Activated CD8-positive, alpha-beta memory T cell treated with anti-CD3 and anti-CD28 coated beads, Interleukin-2, amount 50 U/mL, for 1 hour (primary cell): ENCODE measurements around the gene AFDN.
"Not testable (repeated sequence)": the region's sequence is repeated elsewhere in the genome, so short reads cannot be mapped to it uniquely, and the experiment has no call there.

Experiments
- DNase-seq: peaks from one replicate; pipeline ENCODE4 v3.0.0-alpha.2; 2020; ENCODE audit errors: extremely low read depth

AFDN gene

DNA sequence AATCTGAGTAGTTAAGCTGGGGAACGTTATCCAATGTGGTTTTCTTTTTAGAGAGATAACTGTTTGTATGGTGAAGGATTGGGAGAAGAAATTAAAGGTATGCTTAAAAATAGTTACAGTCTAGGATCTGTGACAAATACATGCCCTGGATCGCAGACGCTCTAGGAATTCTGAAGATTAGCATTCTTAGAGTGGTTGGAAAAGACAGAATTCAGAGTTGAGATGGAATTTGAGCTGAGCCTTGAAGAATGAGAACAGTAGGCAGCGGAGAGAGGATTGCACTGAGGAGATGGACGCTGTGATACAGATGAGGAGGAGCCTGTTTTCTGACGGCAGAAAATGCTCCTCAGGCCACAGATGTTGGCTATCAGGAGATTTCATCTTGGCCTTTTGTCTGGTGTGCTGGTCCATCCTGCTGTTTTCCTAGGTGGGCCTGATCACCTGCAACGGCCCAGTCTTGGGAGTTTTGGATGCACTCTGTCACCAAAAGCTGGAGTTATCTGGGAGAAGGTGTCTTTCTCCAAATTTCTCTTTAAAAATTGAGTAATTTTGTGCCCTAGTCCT is 122.5 kb downstream of the AFDN start:
- no peak for DNase-seq

DNA sequence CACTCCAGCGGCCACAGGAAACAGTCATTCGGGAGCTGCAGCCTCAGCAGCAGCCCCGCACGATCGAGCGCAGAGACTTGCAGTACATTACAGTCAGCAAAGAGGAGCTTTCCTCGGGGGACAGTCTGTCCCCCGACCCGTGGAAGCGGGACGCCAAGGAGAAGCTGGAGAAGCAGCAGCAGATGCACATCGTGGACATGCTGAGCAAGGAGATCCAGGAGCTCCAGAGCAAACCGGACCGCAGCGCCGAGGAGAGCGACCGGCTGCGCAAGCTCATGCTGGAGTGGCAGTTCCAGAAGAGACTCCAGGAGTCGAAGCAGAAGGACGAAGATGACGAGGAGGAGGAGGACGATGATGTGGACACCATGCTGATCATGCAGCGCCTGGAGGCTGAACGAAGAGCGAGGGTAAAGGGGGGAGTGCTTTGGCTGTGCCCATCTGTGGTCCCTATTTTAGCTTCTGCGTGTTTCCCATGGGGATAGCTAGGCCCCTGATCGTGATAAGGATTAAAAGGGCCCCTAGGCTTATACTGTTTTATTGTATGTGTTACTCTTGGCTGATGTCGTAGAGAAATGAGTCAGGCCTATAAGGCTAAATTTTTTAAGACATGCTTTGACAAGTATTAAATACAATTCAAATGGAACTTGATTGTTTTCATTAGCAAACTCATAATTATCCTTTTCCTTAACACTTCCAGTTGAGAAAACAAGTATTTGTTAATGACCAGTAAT is 125.2 kb downstream of the AFDN start:
- DNase-seq: no peak

DNA sequence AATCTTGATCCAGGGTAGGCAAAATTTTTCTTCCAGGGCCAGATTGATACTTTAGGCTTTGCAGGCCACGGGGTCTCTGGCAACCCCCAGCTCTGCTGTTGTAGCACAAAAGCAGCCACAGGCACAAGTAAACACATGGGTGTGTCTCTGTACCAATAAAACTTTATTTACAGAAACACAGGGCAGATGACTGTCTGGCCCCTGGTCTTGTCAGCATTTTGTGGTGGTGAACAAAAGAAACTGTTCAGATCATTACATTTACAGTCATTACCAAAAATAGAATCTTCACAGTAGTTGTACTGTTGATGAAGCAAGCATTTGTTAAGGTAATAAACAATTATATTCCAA is 125.8 kb downstream of the AFDN start:
- no peak for DNase-seq

DNA sequence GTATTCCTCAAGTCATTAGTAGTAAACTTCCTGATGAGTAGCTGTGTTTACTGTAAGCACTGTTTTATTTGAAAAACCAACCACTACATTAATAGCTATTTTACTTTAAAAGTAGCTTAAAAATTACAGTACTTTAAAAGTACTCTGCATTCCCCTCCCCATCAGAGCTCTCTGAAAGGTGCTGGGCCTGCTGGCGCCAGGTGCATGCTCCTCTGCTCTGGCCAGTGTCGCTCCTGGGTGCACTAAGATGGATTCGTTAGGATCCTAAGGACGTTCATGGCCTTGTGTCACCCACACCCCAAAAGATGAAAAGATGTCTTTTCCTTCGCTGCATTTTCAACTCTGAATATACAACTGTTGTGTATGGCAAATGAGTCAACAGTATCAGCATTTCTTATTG is 126.8 kb downstream of the AFDN start:
- DNase-seq: no peak

DNA sequence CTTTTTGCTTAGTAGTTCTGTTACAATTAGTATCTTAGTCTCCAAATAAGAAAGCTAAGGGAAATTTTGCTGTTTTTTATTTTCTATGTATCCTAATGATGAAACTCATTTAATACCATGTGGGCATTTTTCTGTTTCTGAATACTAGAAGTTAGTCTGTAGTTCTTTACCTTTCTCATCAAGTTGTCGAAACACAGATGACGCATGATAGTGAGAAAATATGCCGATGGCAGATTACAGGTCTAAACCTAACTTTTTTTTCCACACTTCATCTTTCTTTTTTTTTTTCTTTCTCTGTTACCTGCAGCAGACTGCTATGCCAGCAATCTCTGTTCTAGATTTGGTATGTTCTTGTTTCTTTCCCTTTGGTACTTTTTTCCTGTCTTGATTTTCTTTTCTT is 127.4 kb downstream of the AFDN start:
- no peak for DNase-seq

DNA sequence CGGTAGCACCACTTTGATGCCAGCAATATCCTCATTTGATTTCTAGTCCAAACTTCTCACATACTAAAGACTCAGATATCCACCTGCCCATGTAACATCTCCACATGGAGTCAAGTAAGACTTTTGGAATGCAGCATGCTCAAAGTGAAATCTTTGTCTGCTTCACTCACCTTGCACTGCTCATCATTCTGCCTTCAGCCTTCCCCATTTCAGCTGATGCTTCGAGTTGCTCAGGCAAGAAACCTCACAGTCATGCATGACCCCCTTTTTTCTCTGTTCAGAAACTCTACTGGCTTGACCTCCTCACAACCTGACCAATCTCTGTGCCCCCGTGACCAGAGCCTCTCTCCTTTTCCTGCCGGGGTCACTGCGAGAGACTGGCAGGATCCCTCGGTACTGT is 129.8 kb downstream of the AFDN start:
- DNase-seq: no peak

DNA sequence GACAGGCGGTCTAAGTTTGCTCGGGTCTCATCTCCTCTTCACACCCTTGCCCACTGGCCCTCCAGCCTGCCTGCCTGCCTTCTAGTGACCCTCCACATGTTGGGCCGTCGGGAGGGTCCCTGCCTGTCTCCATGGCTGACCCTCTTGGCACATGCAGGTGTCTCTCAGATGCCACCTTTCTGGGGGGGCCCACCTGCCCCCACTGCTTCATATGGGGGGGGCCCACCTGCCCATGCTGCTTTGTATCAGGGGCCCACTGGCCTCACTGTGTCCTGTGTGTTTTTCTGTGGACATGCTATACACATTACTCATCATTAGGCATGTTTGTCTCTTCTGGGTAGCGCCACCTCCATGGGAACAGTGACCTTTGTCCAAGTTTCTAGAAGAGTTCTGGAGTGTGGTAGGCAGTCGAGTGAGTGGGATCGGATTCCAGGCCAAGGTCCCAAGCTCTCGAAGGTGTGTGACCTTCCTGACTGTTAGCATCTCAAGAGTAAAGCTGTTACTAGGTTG is 130.3 kb downstream of the AFDN start:
- DNase-seq: no peak

DNA sequence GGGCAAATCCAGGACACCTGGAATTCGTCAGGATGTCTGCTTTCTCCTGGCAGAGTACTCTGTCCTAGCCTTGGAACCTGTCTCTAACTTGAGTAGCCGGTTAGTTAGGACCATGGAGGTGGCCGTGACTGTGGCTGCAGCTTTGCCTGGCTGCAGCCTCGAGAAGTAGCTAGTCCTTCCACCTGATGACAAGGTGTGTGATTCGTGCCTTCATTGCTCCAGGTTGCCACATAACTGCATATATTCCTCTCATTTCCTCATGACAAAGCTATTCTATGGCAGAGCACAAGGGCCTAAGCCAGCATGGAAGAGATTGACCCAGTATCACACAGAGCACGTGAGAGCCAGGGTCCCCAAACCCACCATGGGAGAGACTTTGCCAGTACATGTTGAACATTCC is 130.9 kb downstream of the AFDN start:
- DNase-seq: no peak

DNA sequence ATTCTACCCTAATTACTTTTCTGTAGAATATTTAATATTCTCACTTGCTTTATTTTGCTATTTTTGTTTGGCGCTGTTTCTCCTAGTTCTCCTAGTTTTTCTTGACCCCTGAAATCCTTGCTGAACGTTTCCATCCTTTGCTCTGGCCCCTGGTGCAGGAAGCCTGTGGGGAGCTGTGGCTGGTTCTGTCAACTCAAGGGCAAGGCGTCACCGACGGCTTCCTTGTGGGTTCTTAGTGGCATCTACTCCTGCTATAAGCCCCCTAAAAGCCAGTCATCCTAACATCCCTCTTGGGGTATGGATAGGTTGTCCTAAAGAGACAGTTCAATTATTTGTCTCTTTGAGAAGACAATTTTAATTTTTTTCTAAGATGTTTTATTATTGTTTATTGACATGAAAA is 133.9 kb downstream of the AFDN start:
- DNase-seq: no peak

DNA sequence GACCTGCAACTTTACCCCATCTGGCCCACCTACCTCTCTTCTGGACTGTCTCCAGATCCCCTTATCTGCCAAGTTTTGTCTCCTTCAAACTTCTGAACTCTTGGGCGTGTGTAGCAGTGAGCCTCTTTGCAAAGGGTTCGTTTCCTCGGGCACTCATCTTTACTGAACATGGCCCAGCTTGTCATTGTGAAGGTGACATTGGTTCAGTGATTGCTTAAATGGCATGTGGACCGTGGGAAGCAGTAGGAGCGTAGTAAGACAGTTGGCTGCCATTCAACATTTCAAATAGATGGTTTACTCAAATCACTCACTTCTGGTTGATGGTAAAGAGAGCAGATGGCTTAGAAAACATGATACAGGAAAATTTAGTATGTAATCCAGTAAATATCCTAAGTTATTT is 136.0 kb downstream of the AFDN start:
- DNase-seq: no peak

DNA sequence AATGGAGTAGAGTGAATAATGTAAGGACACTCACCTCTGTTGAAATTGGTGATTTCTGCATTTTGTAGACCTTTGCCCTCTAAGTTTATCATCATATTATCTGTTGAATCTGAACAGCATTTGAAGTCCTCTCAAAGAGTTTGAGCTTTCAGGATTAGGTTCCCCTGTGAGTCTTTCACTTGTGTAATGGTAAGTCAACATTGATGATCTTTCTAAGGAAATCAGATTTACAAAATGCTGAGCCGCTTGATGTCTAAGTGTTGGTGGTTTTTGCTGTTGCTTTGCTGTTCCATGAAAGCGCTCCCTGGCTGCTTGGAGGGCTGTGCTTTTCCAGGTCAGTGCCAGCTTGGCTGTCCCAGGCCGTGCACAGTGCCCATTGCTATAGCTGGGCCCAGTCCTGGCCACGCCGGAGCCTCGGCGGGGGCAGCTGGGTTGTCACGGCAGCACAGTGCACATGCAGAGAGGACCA is 136.9 kb downstream of the AFDN start:
- no peak for DNase-seq

DNA sequence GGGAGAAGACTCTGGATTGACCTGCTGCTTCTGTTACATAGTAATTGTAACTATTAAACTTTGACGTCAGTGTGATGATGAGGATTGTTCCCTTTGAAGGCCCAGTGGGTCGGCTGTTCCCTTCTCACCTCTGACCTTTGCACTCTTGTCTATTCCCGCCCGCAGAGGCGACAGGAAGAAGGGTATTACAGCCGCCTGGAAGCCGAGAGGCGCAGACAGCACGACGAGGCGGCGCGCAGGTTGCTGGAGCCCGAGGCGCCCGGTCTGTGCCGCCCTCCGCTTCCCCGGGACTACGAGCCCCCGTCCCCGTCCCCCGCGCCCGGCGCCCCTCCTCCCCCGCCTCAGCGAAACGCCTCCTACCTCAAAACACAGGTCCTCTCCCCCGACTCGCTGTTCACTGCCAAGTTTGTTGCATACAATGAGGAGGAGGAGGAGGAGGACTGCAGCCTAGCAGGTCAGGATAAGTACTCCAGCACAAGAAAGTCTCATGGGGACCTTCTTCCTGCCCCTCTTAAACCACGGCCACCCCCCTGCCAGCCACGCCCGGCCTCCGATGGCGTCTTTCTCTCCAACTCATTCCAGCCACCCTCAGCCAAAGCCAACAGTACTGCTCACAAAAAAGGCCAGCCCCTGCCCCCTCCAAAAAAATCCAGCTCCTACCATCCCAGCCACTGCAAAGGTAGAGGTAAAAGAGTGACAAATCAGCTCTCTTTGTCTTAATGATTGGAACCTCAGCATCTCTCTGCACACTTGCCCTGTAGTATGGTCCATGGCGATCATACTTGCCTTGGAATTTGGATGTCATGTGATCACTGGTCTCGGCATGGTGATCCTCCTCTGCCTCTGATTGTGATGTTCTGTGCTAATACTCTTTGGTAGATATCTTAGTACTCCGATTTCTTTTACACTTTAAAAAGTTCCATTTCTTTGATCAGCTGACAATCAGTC is 139.2 kb downstream of the AFDN start:
- DNase-seq: no peak

DNA sequence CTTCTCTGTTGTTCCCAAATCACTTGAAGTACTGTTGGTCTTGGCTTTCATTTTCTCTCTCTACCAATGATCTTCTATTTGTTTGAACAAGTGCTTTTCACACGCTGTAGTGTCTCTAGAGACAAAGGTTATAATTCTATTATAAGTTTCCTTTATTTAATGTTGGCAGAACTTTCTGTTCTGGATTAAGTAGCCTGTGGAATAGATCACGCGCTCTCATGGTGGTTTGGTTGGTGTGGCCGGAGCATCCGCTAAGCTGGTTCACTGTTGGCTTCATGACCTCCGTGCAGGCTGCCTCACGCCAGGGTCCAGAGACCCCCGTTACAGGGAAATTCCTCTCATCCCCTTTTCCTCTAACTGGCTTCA is 139.8 kb downstream of the AFDN start:
- no peak for DNase-seq

DNA sequence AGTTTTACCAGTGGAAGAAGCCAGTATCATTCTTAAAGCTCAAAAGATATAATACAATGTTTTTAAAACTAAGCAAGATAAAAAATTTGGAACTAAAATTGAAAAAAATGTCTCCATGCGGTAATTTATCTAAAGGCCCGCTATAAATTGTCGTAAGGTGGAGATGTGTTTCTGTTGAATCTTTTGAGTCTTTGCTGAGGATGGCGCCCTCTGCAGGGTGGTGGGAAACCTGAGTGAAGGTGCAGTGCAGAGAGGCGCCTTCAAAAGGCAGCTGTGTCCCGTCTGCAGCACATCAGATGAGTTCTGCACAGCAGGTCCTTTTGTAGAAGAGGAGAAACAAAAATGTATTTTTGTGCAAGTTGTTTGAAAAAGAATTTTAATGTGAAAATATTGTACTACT is 141.4 kb downstream of the AFDN start:
- DNase-seq: no peak

DNA sequence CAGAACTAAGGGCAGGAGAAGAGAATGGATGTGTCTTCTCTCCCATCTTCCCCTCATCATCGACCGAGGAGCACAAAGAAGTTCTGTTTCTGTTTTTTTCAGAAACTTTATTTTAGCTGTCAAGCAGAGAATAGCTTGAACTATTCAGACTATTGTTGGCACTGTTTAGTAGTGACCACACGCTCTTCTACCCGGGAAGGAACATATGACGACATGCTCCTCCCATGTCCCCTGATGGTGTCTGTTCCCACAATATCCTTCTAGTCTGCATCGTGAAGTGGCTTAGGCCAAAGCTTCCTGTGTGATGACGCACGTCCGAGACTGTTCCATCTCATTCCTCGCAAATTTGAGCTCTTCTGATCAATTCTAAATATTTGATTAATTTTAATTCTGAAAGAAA is 143.5 kb downstream of the AFDN start:
- no peak for DNase-seq

DNA sequence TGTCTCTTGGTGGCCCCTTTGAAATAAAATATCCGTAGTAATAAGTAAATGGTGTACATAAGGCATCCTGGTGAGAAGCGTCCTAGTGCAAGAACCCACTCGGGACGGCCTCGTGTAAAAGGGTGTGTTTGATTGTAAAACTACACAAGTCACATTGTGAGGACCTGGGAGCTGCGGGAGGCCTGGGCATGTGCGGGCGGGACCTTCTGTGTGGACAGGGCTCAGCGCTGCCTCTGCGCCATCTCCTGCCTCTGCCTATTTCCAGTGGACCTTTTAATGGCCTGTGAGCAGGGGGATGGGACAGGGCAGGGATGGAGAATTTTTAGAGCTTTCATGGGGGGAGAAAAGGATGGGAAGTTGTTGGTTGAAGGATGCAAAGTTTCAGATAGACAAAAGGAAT is 145.5 kb downstream of the AFDN start:
- DNase-seq: no peak

DNA sequence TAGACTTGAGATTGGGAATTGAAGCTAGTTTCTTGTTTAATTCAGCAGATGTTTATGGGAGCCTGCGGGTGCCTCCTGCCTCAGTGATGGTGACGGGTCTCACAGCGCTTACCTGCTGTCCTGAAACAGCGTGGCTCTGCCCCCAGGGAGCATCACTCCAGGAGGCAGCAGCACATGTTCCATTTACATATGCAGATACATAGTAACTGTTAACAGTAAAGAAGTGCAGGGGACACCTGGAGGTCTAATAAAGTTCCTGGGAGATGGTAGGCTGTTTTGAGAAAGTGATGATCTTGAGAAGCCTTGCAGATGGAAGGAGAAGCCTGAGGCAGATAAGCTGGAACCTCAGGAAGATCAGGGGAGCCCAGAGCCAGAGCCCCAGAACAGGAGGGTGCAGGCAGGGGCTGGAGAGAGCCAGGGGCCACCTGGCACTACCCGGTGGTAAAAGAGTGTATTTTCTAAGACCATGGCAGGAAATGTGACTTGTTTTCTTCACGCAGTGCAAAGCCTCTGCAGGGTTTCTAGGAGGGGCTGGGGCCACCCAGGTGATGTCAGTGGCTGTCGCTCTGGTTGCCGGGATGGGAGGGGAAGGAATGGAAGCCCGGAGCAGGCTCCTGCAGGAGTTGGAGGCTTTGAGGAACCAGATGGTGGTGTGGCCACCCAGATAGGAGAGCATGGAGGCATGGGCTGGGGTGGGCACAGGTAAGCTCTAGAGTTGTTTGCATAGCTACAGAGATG is 146.6 kb downstream of the AFDN start:
- DNase-seq: no peak

DNA sequence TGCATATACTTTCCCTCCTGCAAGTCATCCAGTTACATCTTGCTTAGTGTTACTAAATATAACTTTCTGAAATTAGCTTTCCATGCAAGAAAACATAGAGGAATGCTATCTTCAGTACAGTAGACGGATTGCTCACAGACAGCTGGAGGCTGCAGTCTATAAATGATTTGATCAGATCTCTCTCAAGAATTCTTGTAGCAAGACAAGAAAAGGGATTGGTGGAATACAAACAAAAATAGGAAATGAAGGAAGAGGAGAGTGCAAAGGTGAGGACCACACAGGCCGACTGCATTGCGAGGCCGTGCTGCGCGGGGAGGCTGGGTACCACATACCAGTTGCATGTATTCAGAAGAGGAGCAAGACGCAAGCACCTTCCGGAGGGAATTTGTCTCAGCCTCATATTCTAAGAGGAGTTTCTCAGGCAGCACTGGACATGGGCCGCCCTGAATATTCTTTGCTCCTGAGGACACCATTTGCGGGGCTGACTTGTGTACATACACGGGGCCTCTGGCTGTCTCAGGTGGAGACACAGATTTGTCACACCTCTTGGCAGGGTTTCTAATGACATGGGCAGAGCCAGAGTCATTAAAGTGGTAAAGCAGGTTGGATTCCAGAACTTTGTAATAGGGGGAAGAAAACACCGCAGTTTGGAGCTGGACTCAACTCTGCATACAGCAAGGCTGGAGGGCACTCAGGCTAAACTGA is 148.1 kb downstream of the AFDN start:
- no peak for DNase-seq

DNA sequence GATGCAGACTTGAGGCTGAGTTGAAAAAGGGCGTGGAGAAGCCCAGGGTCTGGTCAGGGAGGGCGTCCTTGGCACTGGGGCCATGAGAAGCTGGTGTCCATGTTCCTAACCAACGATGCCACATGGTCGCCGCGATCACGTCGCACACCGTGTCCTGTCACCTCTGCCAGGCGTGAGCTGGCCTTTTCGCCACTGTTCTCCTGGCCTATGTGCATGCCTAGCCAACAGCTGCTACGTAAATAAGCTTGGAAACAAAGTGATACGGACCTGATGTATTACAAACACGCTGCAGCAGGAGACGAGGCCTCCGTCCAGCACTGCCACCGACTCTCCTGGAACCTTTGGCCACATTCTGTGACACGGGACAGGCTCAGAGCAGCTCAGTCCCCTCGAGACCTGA is 148.7 kb downstream of the AFDN start:
- no peak for DNase-seq

DNA sequence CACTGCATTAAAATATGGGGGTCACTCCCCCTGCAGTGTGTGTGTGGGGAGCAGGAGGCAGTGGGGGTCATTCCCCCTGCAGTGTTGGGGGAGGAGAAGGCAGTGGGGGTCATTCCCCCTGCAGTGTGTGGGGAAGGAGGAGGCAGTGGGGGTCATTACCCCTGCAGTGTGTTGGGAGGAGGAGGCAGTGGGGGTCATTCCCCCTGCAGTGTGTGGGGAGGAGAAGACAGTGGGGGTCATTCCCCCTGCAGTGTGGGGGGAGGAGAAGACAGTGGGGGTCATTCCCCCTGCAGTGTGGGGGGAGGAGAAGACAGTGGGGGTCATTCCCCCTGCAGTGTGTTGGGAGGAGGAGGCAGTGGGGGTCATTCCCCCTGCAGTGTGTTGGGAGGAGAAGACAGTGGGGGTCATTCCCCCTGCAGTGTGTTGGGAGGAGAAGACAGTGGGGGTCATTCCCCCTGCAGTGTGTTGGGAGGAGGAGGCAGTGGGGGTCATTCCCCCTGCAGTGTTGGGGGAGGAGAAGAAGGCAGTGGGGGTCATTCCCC is 149.5 kb downstream of the AFDN start:
- not testable (repeated sequence) for DNase-seq

DNA sequence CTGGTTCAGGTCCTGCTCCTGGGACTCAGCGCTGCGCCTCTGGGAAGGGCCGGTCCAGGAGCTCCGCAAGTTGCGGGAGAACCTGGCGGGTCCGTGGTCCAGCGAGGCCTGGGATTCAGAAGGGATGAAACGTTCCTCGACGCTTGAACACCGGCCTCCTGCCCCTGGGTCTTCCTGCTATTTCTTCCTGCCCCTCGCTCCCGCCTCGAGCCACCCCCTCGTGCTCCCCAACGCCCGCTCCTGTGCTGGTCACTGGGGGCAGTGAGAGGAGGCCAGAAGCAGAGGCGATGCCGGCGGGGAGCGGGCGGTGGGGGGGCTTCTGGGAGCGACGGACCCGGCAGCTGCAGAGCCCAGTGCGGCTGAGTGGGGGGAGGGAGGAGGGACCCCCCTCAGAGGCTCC is 150.0 kb downstream of the AFDN start:
- no peak for DNase-seq
